HepG2 (cell line): ENCODE measurements around the gene TRIM8. TPM values are rescaled to one million over a fixed set of nuclear protein-coding genes. Genes with fewer than 3 reads are reported as not detected.

ENCODE experiments used
- BATF2 ChIP-seq: sonication (generic); formaldehyde crosslinking; IDR thresholded peaks from 2 replicates; pipeline ENCODE4 v1.8.0; 2022; ENCODE audit warnings: mild to moderate bottlenecking, missing genetic modification reagents, moderate library complexity
- DNMT3B ChIP-seq: conservative IDR thresholded peaks from 2 replicates; pipeline ENCODE4 v1.6.1; 2016; ENCODE audit warnings: missing biosample characterization, control low read depth
- EEA1 ChIP-seq: sonication (generic); formaldehyde crosslinking; IDR thresholded peaks from 2 replicates; pipeline ENCODE4 v1.5.1; 2020; ENCODE audit warnings: mild to moderate bottlenecking, missing genetic modification reagents, borderline replicate concordance
- HDAC2 ChIP-seq: sonication (generic); formaldehyde crosslinking; IDR thresholded peaks from 2 replicates; pipeline ENCODE4 v1.4.0; 2020; ENCODE audit warnings: missing genetic modification reagents
- MLLT10 ChIP-seq: sonication (generic); formaldehyde crosslinking; IDR thresholded peaks from 2 replicates; pipeline ENCODE4 v1.4.0; 2020; ENCODE audit warnings: missing genetic modification reagents
- NCOR1 ChIP-seq: fragments of 200-600 bp; sonication (generic); IDR thresholded peaks from 2 replicates; pipeline ENCODE4 v1.7.0; 2017; ENCODE audit warnings: antibody characterized with exemption, low read length, borderline replicate concordance
- NFYC ChIP-seq: IDR thresholded peaks from 2 replicates; pipeline ENCODE4 v1.6.1; 2016; ENCODE audit warnings: missing genetic modification reagents, missing compliant biosample characterization
- PITX1 ChIP-seq: sonication (generic); formaldehyde crosslinking; IDR thresholded peaks from 2 replicates; pipeline ENCODE4 v1.5.1; 2020; ENCODE audit warnings: mild to moderate bottlenecking, missing genetic modification reagents
- POLR2AphosphoS5 ChIP-seq: IDR thresholded peaks from 2 replicates; pipeline ENCODE4 v1.6.1; 2012; ENCODE audit warnings: low read depth, low read length
- PRDM10 ChIP-seq: sonication (generic); formaldehyde crosslinking; IDR thresholded peaks from 2 replicates; pipeline ENCODE4 v1.4.0; 2020; ENCODE audit warnings: low read depth, missing genetic modification reagents
- SAFB2 ChIP-seq: sonication (generic); formaldehyde crosslinking; IDR thresholded peaks from 2 replicates; pipeline ENCODE4 v1.5.1; 2020; ENCODE audit warnings: missing genetic modification reagents, low read depth, mild to moderate bottlenecking, borderline replicate concordance
- SALL2 ChIP-seq: sonication (generic); formaldehyde crosslinking; IDR thresholded peaks from 2 replicates; pipeline ENCODE4 v1.8.1; 2023; ENCODE audit warnings: mild to moderate bottlenecking, missing genetic modification reagents, inconsistent platforms
- SMAD3 ChIP-seq: sonication (generic); formaldehyde crosslinking; IDR thresholded peaks from 2 replicates; pipeline ENCODE4 v1.4.0; 2020; ENCODE audit warnings: missing genetic modification reagents
- SNAI1 ChIP-seq: sonication (generic); formaldehyde crosslinking; IDR thresholded peaks from 2 replicates; pipeline ENCODE4 v1.5.0; 2020; ENCODE audit warnings: mild to moderate bottlenecking, missing genetic modification reagents, borderline replicate concordance
- ZBTB43 ChIP-seq: sonication (generic); formaldehyde crosslinking; conservative IDR thresholded peaks from 2 replicates; pipeline ENCODE4 v1.4.0; 2020; ENCODE audit warnings: missing genetic modification reagents
- ZNF20 ChIP-seq: sonication (generic); formaldehyde crosslinking; IDR thresholded peaks from 2 replicates; pipeline ENCODE4 v1.4.0; 2020; ENCODE audit warnings: mild to moderate bottlenecking, moderate library complexity, missing genetic modification reagents
- ZNF510 ChIP-seq: sonication (generic); formaldehyde crosslinking; IDR thresholded peaks from 2 replicates; pipeline ENCODE4 v1.4.0; 2020; ENCODE audit warnings: low read depth, mild to moderate bottlenecking, missing genetic modification reagents
- ZNF558 ChIP-seq: sonication (generic); formaldehyde crosslinking; IDR thresholded peaks from 2 replicates; pipeline ENCODE4 v1.9.0; 2022; ENCODE audit warnings: mild to moderate bottlenecking, missing genetic modification reagents, borderline replicate concordance
- ZNF605 ChIP-seq: sonication (generic); formaldehyde crosslinking; IDR thresholded peaks from 2 replicates; pipeline ENCODE4 v1.8.0; 2022; ENCODE audit warnings: mild to moderate bottlenecking, missing genetic modification reagents
- ZNF720 ChIP-seq: sonication (generic); formaldehyde crosslinking; IDR thresholded peaks from 2 replicates; pipeline ENCODE4 v1.4.0; 2020; ENCODE audit warnings: missing genetic modification reagents
- ZNF724P ChIP-seq: sonication (generic); formaldehyde crosslinking; IDR thresholded peaks from 2 replicates; pipeline ENCODE4 v1.8.0; 2022; ENCODE audit warnings: missing genetic modification reagents, borderline replicate concordance
- ZNF740 ChIP-seq: sonication (generic); formaldehyde crosslinking; IDR thresholded peaks from 2 replicates; pipeline ENCODE4 v1.4.0; 2020; ENCODE audit warnings: missing genetic modification reagents
- ZNF775 ChIP-seq: sonication (generic); formaldehyde crosslinking; IDR thresholded peaks from 2 replicates; pipeline ENCODE4 v1.4.0; 2020; ENCODE audit warnings: missing genetic modification reagents, mild to moderate bottlenecking, moderate library complexity, borderline replicate concordance
- ZNF83 ChIP-seq: sonication (generic); formaldehyde crosslinking; IDR thresholded peaks from 2 replicates; pipeline ENCODE4 v1.4.0; 2020; ENCODE audit warnings: missing genetic modification reagents, mild to moderate bottlenecking, borderline replicate concordance
- polyA plus RNA-seq, 8 experiments: library from polyadenylated mRNA; depleted of rRNA in 3 of 8; stranded (reverse) in 7 of 8; unstranded in 1 of 8; fragments of >200 nt; fragmentation: Illumina TruSeq in 4 of 8; extraction: Trizol in 4 of 8; gene quantifications; 2 replicates each; pipeline versions ENCODE4 v1.2.1 to v1.2.3, GENCODE V29; 2011 to 2016; ENCODE audit warnings: low read depth in 4 of 8, missing spikeins in 1 of 8, mixed read lengths in 1 of 8; ENCODE audit not compliant: insufficient read depth in 1 of 8
- total RNA-seq, 5 experiments: library from RNA; depleted of rRNA; stranded (reverse); fragments of >200 nt; fragmentation: Illumina TruSeq; extraction: Trizol; gene quantifications; 2 replicates each; pipeline ENCODE4 v1.2.3, GENCODE V29; 2016; ENCODE audit warnings: low read depth in 1 of 5

TRIM8 gene
- total and polyA plus RNA-seq, 2 of the 13 experiments (the other 11 are each of a cell fraction or from before 2014, with no cell fraction given), result 38.9 to 66.5 TPM

- TF ChIP-seq ZNF720 (CRISPR knock-in tag) (0 out of 2 replicates have a peak, but pooled peaks have one; percentile 46), SMAD3 (CRISPR knock-in tag) (0 out of 2 replicates have a peak, but pooled peaks have one; percentile 37), ZNF775 (peak; percentile 82), HDAC2 (CRISPR knock-in tag) (no peak), ZNF20 (no peak; the same call in 1 of the 2 replicates), SNAI1 (CRISPR knock-in tag) (no peak), MLLT10 (CRISPR knock-in tag) (no peak), EEA1 (CRISPR knock-in tag) (peak; percentile 23), BATF2 (CRISPR knock-in tag) (peak; percentile 91), DNMT3B (CRISPR knock-in tag) (no peak; the same call in 1 of the 2 replicates), ZNF510 (CRISPR knock-in tag) (peak; percentile 98), ZNF605 (0 out of 2 replicates have a peak, but pooled peaks have one; percentile 8), PRDM10 (CRISPR knock-in tag) (no peak), ZNF558 (CRISPR knock-in tag) (peak; percentile 95; the same call in 1 of the 2 replicates), NCOR1 (no peak), PITX1 (CRISPR knock-in tag) (no peak), SAFB2 (peak; percentile 37; the same call in 1 of the 2 replicates), ZNF740 (CRISPR knock-in tag) (peak; percentile 31; the same call in 1 of the 2 replicates), POLR2AphosphoS5 (no peak), ZBTB43 (CRISPR knock-in tag) (peak; percentile 68; the same call in 1 of the 2 replicates), NFYC (0 out of 2 replicates have a peak, but pooled peaks have one; percentile 49), SALL2 (peak; percentile 54; the same call in 1 of the 2 replicates), ZNF83 (no peak), ZNF724P (CRISPR knock-in tag) (peak; percentile 83; the same call in 1 of the 2 replicates)
Observed at GRCh38 chr10:102644646-102645387, 538 bp downstream of the TRIM8 start (continued).
